Adrenal gland (tissue), 12 donors: ENCODE data around the gene PDYN. TPM values are rescaled to one million over a fixed set of nuclear protein-coding genes. Genes with fewer than 3 reads are reported as not detected.

Experiments
- DNase-seq, 7 donors: peaks; one replicate each; pipeline ENCODE4 v3.0.0-alpha.2; 2019 to 2020
- H3K27ac ChIP-seq, 5 donors: fragments of 200-600 bp; sonication (generic) in 4 of 5; 1 replicate in 3 of 5; 2 replicates in 2 of 5; pipeline versions ENCODE4 v1.5.1 to v1.8.0; 2016 to 2020; ENCODE audit warnings: mild to moderate bottlenecking in 1 of 5
- H3K27me3 ChIP-seq: fragments of 200-600 bp; 2 replicates; pipeline ENCODE4 v1.8.0; 2021
- H3K36me3 ChIP-seq, 2 donors: fragments of 200-600 bp; replicated peaks in 1 of 2; 1 replicate in 1 of 2; 2 replicates in 1 of 2; pipeline versions ENCODE4 v1.5.1 to v1.8.0; 2018 to 2022
- H3K4me1 ChIP-seq, 2 donors: fragments of 200-600 bp; replicated peaks in 1 of 2; 1 replicate in 1 of 2; 2 replicates in 1 of 2; pipeline versions ENCODE4 v1.5.1 to v1.8.0; 2018 to 2021
- H3K4me3 ChIP-seq, 4 donors: fragments of 200-600 bp; sonication (generic) in 3 of 4; one replicate each; pipeline ENCODE4 v1.5.1; 2016 to 2018
- H3K9me3 ChIP-seq, 3 donors: fragments of 200-600 bp; sonication (generic) in 1 of 3; replicated peaks in 1 of 3; 1 replicate in 2 of 3; 2 replicates in 1 of 3; pipeline versions ENCODE4 v1.5.1 to v1.8.0; 2016 to 2021
- CTCF ChIP-seq, 6 experiments: fragments of 450-650 bp in 4 of 6; fragments of 200-600 bp in 2 of 6; sonication (generic) in 1 of 6; IDR thresholded peaks; 1 replicate in 5 of 6; 2 replicates in 1 of 6; pipeline versions ENCODE4 v1.5.1 to v1.8.0; 2016 to 2021; ENCODE audit warnings: antibody characterized with exemption in 6 of 6, mild to moderate bottlenecking in 2 of 6, moderate library complexity in 1 of 6
- POLR2A ChIP-seq, 2 donors: fragments of 450-650 bp; IDR thresholded peaks; one replicate each; pipeline ENCODE4 v1.6.1; 2017; ENCODE audit warnings: antibody characterized with exemption in 2 of 2, mild to moderate bottlenecking in 2 of 2, moderate library complexity in 1 of 2
- WGBS, 4 donors: extraction: QIAGEN DNeasy Blood & Tissue Kit in 2 of 4; methylation state at CpG; one replicate each; pipeline versions ENCODE4 v1.1.5 to v1.1.7; 2013 to 2017; 5-methylcytosine and 5-hydroxymethylcytosine counted together
- intact Hi-C, 2 donors: fragments of 100-400 bp; cut with DNase I; formaldehyde crosslinking; loops; one replicate each; pipeline versions ENCODE4 v1.14.1 to v1.15.0; 2022 to 2023
- polyA plus RNA-seq, 3 donors: library from polyadenylated mRNA; stranded (reverse); fragments of 200-250 nt in 2 of 3; fragments of 350-450 nt in 1 of 3; fragmentation: Illumina TruSeq in 1 of 3; extraction: RNeasy Lipid Tissue Mini Kit (QIAGEN cat#74804) in 1 of 3; gene quantifications; one replicate each; pipeline ENCODE4 v1.2.3, GENCODE V29; 2013 to 2014
- total RNA-seq, 9 donors: library from RNA; depleted of rRNA in 4 of 9; stranded (reverse); fragments of >200 nt in 4 of 9; fragments of 120-200 nt in 1 of 9; fragmentation: NEBNext Ultra II Directional in 1 of 9; extraction: Animal tissue kit (Norgen Biotek cat#: 25700) in 1 of 9; gene quantifications; one replicate each; pipeline versions ENCODE4 v1.1.0 to v1.2.4, GENCODE V29; 2013 to 2023
- donor health status: healthy with polysubstance abuse.
- donor health status: Bipolar disorder and iron deficiency.
- donor health status: DM: yes; HTN: yes; CAD: no.
- donor health status: DM: no; HTN: no; CAD: no.
- donor health status: DM: no; HTN: no; CAD: no.
- donor health status: DM: yes; HTN: yes; CAD: no.

The PDYN gene
- total and polyA plus RNA-seq, 12 donors: not detected

- no peaks in the 10 kb centered on the region for H3K27me3 ChIP-seq
- TF ChIP-seq CTCF (IDR thresholded peaks at IDR 0.05) (no peak), POLR2A (IDR thresholded peaks at IDR 0.05) (no peak)
- peak overlapping the region in 4 of 5 donors; percentile 7 to 68 (median 51) for H3K27ac ChIP-seq
- peaks cover 12 to 30% of the 10 kb centered on the region in 2 donors for H3K4me1 ChIP-seq
- 53 to 77% (median 62%) methylated on average over 2 of the region's 2 CpGs for WGBS, 4 donors
- H3K4me3 ChIP-seq: no peak overlapping the region
- no peaks in the 10 kb centered on the region for H3K36me3 ChIP-seq
- intact Hi-C loops: loop anchor here (10.0 kb wide), 2 partner anchors 55 to 145 kb away; partner anchors contain the start of gene SIRPA (in 1 of the 2)
- no peaks in the 10 kb centered on the region for H3K9me3 ChIP-seq
- peak in 1 of 7 donors; percentile 43 for DNase-seq
Measured at GRCh38 chr20:1949347-1950100, 44.3 kb downstream of the PDYN start.

GRCh38 chr20:1947535-1947846 is 46.4 kb downstream of the PDYN start:
- Histone ChIP-seq H3K27me3 (no peaks in the 10 kb centered on the region), H3K9me3 (no peaks in the 10 kb centered on the region), H3K27ac (peak overlapping the region in 1 of 5 donors; percentile 72), H3K4me1 (peaks cover 18 to 40% of the 10 kb centered on the region in 2 donors), H3K36me3 (no peaks in the 10 kb centered on the region), H3K4me3 (no peak overlapping the region)
- intact Hi-C loops: loop anchor here (10.0 kb wide), 2 partner anchors 53 to 143 kb away; partner anchors contain the start of gene SIRPA (in 1 of the 2)
- TF ChIP-seq CTCF (IDR thresholded peaks at IDR 0.05) (no peak), POLR2A (IDR thresholded peaks at IDR 0.05) (no peak)
- WGBS, 4 donors: 69 to 83% (median 79%) methylated on average over 9 to 14 of the region's 14 CpGs
- peak in 1 of 7 donors; percentile 50 for DNase-seq

GRCh38 chr20:1946762-1947534 is 46.9 kb downstream of the PDYN start:
- no peak overlapping the region for H3K4me3 ChIP-seq
- 51 to 71% (median 58%) methylated on average over 30 to 39 of the region's 39 CpGs for WGBS, 4 donors
- intact Hi-C loops: loop anchor here (10.0 kb wide), 2 partner anchors 52 to 142 kb away; partner anchors contain the start of gene SIRPA (in 1 of the 2)
- no peaks in the 10 kb centered on the region for H3K27me3 ChIP-seq
- no peak for DNase-seq
- H3K9me3 ChIP-seq: no peaks in the 10 kb centered on the region
- no peak for TF ChIP-seq POLR2A (IDR thresholded peaks at IDR 0.05)
- TF ChIP-seq CTCF (IDR thresholded peaks at IDR 0.05): no peak
- no peaks in the 10 kb centered on the region for H3K36me3 ChIP-seq
- peak overlapping the region in 4 of 5 donors; percentile 3 to 72 (median 18) for H3K27ac ChIP-seq
- H3K4me1 ChIP-seq: peaks cover 18 to 45% of the 10 kb centered on the region in 2 donors

- H3K9me3 ChIP-seq: no peaks in the 10 kb centered on the region
- 70 to 83% (median 78%) methylated on average over 7 of the region's 7 CpGs for WGBS, 4 donors
- no peaks in the 10 kb centered on the region for H3K27me3 ChIP-seq
- H3K4me1 ChIP-seq: peaks cover 23 to 49% of the 10 kb centered on the region in 2 donors
- peak in 1 of 7 donors; percentile 43 for DNase-seq
- TF ChIP-seq CTCF (IDR thresholded peaks at IDR 0.05): no peak
- no peak for TF ChIP-seq POLR2A (IDR thresholded peaks at IDR 0.05)
- intact Hi-C loops: loop anchor here (10.0 kb wide), 2 partner anchors 52 to 142 kb away; partner anchors contain the start of gene SIRPA (in 1 of the 2)
- H3K27ac ChIP-seq: peak overlapping the region in 3 of 5 donors; percentile 65 to 94 (median 84)
- no peaks in the 10 kb centered on the region for H3K36me3 ChIP-seq
- H3K4me3 ChIP-seq: no peak overlapping the region
Measured at GRCh38 chr20:1946442-1946761, 47.5 kb downstream of the PDYN start.
